Activated CD4-positive, alpha-beta T cell treated with anti-CD3 and anti-CD28 coated beads, Interleukin-2, amount 50 U/mL, for 24 hours (primary cell): ENCODE measurements around the gene ANGEL1.

ENCODE experiments used
- DNase-seq, 2 donors: peaks; one replicate each; pipeline ENCODE4 v3.0.0-alpha.2; 2020; ENCODE audit warnings: low read depth in 1 of 2, low spot score in 1 of 2

ANGEL1 gene

GRCh38 chr14:76812422-76813383 lies at the start of gene ANGEL1:
ANGEL1 (minus strand) TSS chr14:76812882; CDS start chr14:76812827, 55 bp downstream.
- DNase-seq, result peak; percentile 92 to 95

DNA sequence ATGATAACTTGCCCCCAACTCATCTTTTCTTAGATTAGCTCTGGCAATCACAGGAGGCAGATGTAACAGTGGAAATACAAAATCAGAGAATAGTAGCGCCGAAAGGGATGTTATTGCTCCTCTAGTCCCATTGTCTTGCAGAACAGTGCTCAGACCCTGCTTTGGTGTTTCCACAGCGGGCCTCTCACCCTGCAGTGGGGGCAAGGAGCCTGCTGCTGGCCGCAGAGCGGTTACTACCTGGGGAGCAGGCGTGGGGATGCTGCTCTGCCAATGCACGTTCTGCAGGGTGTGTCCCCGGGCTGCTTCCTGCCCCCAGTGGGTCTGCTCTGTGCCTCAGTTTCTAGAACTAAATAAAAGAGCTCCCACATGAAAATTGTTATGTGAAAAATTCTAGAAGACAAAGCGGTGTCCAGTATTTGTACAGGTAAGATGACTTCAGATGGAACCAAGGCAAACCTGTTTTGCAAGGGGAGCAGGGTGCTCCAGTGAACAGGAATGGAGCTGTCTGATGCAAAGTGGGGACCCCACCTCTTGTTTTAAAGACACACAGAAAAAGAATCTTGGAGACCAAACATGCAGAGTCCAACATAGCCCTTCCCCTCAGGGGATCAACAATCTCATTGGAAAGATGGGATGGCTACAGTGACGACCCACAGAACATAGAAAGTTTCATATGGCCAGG lies 49.0 kb upstream of the ANGEL1 start:
- no peak for DNase-seq

- DNase-seq, result no peak
These were observed 44.1 kb upstream of the ANGEL1 start for GRCh38 chr14:76856769-76857168.

GRCh38 chr14:76855066-76855465 lies 42.4 kb upstream of the ANGEL1 start:
- DNase-seq, result no peak

GRCh38 chr14:76848879-76849278 lies 36.2 kb upstream of the ANGEL1 start:
- no peak for DNase-seq

DNA sequence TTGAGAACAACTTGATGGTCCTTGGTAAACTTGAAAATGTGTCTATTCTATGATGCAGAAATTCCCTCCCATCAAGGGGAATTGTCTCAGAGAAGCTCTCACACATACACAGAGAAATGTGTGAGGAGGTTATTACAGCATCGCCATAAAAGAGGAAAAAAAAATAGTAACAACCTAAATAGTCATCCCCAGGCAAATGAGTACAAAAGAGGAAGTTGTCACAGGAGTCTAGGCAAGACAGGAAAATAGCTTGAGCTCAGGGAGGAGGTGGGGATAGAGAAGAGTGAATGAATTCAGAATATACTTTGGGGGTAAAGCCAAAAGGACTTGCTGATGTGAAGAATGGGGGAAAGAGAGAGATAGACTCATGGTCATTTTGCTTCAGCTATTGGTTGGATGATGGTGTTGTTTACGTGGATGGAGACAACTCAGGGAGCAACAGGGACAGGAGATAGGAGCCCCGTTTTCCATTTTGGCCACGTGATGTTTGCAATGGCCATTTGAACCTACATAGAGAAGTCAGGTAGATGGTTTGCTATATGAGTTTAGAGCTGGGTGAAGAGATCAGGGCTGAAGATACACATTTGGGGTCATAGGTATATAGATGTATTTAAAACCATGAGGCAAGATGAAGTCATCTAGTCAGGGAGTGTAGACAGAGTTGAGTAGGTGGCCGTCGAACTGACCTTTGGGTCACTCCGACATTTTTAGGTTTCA lies 33.8 kb upstream of the ANGEL1 start:
- DNase-seq, result no peak

DNA sequence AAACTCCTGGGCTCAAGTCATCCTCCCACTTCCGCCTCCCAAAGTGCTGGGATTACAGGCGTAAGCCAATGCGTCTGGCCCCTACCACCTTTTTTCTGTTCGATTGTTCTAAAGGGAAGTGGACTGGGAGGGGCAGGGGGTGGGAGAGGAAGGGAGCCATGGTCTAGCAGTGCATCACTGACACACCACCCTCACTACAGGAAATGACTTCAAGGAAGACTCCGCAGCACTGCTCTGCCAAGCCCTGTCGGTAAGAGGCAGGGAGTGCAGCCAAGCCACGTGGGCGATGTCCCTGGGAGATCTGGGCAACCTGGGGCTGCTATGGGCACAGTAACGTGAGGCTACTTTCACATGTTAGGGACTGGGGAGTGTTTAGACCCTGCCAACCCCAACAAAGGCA lies 31.5 kb upstream of the ANGEL1 start:
- DNase-seq, result peak; percentile 22 to 49

- DNase-seq, result no peak
These were observed 29.7 kb upstream of the ANGEL1 start for GRCh38 chr14:76842414-76842813.

DNA sequence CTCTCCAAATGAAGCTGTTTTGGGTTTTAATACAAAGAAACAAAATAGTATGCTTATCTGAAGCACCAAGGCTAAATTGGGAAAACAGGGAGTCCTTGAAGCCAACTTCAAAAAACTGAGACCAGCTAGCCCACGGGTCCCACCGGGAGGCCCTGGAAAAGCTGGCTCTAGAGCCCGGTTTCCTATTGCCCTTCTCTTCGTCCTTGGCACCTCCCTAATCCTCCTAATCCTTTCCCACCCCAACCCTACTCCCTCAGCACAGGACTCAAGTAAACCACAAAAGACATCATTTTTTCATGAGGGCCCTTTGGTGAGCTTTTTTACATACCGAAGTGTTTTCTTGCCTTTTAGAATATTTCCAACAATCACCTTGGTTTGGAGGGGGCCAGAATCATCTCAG lies 24.8 kb upstream of the ANGEL1 start:
- DNase-seq, result no peak

DNA sequence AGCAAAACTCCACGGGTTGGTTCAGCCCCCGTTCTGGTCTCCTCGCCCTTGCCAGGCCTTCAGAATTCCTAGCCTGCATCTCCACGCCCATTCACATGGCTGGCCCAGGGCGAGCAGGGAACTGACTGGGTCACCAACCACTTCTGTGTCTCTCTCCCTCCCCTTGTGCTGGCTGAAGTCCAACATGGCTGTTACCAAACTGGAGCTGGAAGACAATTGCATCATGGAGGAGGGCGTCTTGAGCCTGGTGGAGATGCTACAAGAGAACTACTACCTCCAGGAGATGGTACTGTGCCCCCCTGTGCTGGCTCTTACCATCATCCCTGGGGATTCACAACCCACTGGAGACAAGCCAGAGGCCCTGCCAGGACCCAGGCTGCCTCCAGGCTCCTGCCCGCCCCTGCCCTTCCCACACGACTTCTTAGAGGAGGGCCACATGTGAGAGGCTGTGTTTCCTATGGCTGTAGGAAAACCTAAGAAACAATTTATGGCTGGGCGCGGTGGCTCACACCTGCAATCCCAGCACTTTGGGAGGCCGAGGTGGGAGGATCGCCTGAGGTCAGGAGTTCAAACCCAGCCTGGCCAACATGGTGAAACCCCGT lies 23.4 kb upstream of the ANGEL1 start:
- no peak for DNase-seq

DNA sequence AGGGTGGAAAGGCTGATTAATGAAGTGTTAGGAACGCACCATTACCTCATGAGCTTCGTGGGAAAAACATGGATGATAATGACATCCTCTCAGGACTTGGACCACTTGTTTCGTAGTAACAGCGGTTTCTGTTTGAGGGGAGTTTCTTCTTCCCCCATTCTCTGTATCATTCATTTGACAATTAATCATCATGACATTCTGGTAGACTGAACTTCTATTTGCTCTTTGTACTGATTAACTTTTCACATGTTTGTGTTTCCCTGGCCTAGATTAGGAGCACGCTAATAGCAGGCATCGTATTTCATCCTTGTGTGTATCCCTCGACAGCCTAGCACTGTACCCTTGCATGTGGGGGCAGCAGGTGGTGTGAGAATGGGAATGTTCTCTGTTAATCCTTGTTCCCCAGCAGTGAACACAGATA lies 21.6 kb upstream of the ANGEL1 start:
- no peak for DNase-seq

DNA sequence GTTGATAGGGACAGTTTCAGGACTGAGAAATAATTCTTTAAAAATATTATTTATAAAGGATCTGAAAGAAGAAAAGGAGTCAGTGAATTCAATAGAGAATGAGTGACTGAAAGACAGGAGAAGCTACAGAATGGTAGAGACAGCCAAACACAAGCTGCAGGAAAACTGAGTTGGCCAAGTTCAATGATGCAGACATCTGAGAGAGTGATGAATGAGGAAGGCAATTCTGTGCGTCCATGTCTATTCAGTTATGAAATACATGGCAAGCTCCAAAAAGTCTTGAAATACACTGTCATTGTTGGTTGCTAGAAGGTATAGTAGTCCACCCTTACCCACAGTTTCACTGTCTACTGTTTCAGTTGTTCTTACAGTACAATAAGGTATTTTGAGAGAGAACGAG lies 20.3 kb upstream of the ANGEL1 start:
- DNase-seq, result no peak

- no peak for DNase-seq
These were observed 19.9 kb upstream of the ANGEL1 start for GRCh38 chr14:76832503-76832988.

DNA sequence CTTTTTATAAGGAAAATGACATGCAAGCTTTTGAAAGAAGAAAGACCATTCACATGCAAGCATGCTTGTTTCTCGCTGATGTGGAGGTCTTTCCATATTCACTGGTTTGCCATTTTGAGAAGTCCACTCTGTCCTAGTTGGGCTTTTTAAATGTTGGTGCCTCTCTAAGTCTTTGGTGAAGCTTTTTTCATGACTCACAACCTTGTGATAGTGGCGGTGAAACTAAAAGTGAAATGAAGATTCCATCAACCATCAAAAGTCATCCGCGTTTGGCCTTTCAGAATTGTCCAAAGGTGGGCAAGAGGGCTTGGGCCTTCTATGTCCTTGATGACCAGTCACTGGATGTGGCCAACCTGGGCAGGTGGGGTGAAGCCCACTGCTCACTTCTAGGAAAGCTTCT lies 17.9 kb upstream of the ANGEL1 start:
- DNase-seq, result no peak

- no peak for DNase-seq
These were observed 17.2 kb upstream of the ANGEL1 start for GRCh38 chr14:76829650-76830421.

GRCh38 chr14:76829013-76829365 lies 16.3 kb upstream of the ANGEL1 start:
- no peak for DNase-seq

DNA sequence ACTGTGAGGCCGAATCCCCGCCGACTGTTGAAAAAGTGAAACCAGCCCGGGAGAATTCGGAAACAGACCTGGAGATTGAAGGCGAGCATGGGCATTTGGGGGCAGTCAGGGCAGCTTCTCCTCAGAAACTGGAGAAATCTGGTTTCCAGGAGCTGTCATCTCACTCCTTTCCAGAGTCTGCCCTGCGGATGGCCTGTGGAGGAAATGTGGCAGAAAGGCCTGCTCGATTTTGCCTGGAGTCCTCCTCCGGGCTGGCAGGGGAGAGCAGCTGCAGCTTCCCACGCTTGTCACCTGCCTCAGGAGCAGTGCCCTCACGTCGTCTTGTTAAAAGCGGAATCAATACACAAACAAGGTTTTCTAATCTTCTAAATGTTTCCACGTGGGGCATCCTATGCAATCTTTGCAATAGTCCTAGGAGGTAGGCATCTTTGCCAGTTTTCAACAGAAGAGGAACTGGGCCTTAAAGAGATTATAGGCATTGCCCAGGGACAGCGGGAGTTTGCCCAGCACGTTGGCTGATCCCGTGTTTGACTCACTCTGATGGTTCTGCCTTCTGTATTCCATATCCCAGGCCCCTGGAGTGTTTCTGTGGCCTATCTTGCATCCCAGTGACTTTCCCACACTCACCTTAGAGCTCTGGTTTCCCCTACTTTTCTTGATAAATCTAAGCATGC lies 15.8 kb upstream of the ANGEL1 start:
- no peak for DNase-seq

DNA sequence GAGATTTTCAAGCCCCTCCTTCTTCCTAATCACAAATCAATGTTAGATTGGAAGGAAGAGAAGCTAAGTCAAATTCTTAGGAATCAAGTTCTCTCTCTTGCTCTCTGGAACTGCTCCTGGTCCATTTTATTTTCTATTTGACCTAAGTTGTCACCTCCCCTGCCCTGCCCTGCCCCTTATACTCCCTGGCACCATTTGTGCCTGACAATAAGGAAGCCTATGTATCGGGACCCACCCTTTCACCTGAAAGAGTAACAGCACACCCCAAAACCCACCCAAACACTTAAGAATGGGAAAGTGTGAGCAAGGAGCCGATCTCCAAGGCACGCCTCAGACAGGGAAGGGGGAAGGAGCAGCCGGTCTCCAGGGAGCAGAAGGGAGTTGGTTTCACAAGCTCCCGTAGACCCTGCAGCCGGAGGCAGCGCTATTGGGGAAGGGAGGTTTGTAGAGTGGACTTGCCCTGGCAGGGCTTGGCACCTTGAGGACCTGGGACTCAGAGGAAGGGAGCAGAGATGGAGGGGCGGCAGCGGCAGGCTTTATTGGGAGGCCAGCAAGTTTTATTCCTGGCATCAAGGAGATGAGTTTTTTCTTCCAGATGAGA lies 15.1 kb upstream of the ANGEL1 start:
- DNase-seq, result no peak

DNA sequence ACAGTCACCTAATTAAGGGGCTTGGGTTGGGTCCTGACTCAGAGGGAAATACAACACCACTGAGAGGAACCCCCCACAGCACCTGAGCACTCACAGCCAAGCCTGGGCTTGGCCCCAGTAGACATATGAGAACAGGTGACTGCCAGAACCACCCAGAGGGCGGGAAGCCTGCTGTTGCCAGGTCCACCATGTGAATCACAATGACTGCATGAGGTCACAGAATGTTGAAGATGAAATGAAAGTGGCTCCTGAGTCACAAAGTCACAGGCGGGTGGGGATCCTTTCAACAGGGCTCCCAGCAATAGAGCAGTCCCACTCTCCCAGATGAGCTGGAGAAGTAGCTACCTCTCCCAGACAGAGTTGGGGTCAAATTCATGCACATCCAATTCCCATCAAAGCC lies 13.4 kb upstream of the ANGEL1 start, which contains the start of gene LRRC74A:
TSS of gene LRRC74A (plus strand) at position 287 of the 400 bp plus-strand sequence. CDS start 290 bp downstream, outside the sequence.
- no peak for DNase-seq
